GM18873 (cell line): ENCODE measurements around the gene ST6GALNAC6.
"Not testable (repeated sequence)": the region's sequence is repeated elsewhere in the genome, so short reads cannot be mapped to it uniquely, and the experiment has no call there.

ENCODE experiments used
- ATAC-seq: cut with Tn5 transposase; IDR thresholded peaks from one replicate; pipeline ENCODE4 v1.9.1; 2021; ENCODE audit warnings: mild to moderate bottlenecking, moderate library complexity, moderate number of reproducible peaks; ENCODE audit not compliant: unreplicated experiment, low FRiP score

Gene ST6GALNAC6

DNA sequence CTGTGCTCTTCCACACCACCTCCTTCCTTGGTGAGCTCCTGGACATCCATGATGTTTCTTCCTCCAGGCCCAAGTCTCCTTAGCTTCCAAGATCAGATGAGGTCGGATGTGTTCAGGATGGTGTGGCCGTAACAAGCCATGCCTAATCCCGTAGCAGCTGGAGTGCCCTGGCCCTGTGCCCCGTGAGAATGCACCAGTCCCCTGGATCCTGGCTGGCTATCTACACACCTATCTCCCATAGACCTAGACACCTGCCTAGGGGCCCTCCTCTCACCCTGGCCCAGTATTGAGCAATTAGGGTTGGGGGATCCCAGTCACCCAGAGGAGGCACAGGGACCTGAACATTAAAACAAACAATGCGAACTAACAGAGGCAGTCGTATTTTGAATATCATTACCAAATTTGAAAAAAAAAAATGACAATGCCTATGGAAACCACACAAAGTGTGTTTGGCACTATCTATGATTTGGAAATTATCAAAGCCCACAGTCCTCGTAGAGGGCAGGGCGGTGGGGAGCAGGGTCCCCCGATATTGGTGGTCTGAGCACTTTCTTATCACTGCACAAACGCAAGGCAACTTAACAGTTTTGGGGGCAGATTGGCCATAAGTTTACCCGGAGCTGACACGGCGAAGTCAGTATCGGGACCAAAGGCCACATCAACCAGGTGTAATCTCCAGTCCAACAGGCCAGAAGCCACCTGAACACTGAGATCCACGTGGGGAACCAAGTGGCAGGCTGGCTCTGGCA is 58.1 kb downstream of the ST6GALNAC6 start:
- ATAC-seq: no peak

GRCh38 chr9:127838375-127839078 is 60.9 kb downstream of the ST6GALNAC6 start:
- no peak for ATAC-seq

DNA sequence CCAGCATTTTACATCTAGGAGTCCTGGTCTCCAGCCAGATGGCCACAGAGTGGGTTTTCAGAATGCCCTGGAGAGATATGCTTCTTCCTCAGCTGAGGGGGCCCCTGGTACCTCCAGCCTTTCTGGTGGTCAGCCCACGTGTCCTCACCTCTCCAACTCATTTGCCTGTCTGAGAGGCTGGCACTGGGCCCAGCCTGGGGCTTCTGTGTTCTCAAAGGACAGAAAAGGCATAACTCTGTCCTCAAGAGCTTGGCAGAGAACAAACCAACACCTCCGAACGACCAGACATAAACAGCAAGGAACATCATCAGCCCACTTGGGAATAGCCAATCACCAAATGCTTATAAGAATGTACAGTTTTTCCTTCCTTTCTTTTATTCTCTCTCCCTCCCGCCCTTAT is 62.1 kb downstream of the ST6GALNAC6 start:
- no peak for ATAC-seq

DNA sequence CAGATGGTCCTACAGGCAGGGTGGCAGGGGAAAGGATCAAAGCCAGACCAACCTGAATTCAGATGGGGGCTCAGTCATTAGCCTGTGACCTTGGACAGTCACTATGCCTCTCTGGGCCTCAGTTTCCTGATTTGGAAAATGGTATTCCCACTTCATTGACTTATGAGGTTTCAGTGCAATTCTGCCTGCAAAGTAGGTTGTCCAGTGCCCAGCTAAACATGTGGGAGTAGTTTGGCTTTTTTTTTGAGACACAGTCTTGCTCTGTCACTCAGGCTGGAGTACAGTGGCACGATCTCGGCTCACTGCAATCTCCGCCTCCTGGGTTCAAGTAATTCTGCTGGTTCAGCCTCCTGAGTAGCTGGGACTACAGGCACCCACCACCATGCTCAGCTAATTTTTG is 62.8 kb downstream of the ST6GALNAC6 start:
- ATAC-seq: not testable (repeated sequence)

- ATAC-seq: no peak
Measured at GRCh38 chr9:127835991-127836516, 63.3 kb downstream of the ST6GALNAC6 start.
